ENCODE measurements around the gene FOXS1.

Gene FOXS1

DNA sequence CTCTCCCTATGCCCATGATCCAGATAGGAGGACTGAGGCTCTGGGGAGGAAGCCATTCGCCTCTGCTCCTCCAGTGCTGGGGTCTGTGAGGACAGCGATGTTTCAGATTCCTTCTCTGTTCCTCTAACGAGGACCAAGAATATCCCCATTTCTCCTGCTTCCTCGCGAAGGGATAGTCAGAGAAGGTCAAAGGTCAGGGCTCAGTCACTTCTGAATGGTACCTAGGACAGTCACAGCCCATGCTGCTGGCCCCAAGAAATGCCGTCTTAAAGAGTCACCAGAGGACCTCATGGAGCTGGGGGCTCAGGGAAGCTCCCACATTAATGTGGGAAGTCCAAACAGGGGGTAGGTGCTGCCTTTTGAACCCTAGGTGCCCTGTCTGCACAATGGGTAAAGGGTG is 2.1 kb downstream of the FOXS1 start:
- Histone ChIP-seq H3K27me3 (ENCODE audit: insufficient read depth, poor library complexity, severe bottlenecking) (peaks cover 5% of the 10 kb centered on the region), H3K27ac (replicated peaks) (no peak overlapping the region), H3K4me3 (replicated peaks; ENCODE audit: insufficient read depth, low read length) (no peak overlapping the region)
- no peak for DNase-seq (ENCODE audit: low read depth in 1 of 2, low spot score in 1 of 2)
- TF ChIP-seq, protein P1, sequence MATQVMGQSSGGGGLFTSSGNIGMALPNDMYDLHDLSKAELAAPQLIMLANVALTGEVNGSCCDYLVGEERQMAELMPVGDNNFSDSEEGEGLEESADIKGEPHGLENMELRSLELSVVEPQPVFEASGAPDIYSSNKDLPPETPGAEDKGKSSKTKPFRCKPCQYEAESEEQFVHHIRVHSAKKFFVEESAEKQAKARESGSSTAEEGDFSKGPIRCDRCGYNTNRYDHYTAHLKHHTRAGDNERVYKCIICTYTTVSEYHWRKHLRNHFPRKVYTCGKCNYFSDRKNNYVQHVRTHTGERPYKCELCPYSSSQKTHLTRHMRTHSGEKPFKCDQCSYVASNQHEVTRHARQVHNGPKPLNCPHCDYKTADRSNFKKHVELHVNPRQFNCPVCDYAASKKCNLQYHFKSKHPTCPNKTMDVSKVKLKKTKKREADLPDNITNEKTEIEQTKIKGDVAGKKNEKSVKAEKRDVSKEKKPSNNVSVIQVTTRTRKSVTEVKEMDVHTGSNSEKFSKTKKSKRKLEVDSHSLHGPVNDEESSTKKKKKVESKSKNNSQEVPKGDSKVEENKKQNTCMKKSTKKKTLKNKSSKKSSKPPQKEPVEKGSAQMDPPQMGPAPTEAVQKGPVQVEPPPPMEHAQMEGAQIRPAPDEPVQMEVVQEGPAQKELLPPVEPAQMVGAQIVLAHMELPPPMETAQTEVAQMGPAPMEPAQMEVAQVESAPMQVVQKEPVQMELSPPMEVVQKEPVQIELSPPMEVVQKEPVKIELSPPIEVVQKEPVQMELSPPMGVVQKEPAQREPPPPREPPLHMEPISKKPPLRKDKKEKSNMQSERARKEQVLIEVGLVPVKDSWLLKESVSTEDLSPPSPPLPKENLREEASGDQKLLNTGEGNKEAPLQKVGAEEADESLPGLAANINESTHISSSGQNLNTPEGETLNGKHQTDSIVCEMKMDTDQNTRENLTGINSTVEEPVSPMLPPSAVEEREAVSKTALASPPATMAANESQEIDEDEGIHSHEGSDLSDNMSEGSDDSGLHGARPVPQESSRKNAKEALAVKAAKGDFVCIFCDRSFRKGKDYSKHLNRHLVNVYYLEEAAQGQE (IDR thresholded peaks at IDR 0.05; ENCODE audit: insufficient replicate concordance, low read depth), result no peak
- TF ChIP-seq, protein P2, sequence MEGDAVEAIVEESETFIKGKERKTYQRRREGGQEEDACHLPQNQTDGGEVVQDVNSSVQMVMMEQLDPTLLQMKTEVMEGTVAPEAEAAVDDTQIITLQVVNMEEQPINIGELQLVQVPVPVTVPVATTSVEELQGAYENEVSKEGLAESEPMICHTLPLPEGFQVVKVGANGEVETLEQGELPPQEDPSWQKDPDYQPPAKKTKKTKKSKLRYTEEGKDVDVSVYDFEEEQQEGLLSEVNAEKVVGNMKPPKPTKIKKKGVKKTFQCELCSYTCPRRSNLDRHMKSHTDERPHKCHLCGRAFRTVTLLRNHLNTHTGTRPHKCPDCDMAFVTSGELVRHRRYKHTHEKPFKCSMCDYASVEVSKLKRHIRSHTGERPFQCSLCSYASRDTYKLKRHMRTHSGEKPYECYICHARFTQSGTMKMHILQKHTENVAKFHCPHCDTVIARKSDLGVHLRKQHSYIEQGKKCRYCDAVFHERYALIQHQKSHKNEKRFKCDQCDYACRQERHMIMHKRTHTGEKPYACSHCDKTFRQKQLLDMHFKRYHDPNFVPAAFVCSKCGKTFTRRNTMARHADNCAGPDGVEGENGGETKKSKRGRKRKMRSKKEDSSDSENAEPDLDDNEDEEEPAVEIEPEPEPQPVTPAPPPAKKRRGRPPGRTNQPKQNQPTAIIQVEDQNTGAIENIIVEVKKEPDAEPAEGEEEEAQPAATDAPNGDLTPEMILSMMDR (IDR thresholded peaks at IDR 0.05; ENCODE audit: insufficient read depth, low read length), result no peak
- TF ChIP-seq SPI1 (IDR thresholded peaks at IDR 0.05; ENCODE audit: borderline replicate concordance, low read depth) (no peak), POLR2AphosphoS5 (IDR thresholded peaks at IDR 0.05; ENCODE audit: low read depth) (no peak), GABPA (IDR thresholded peaks at IDR 0.05; ENCODE audit: low read depth) (no peak)

GRCh38 chr20:31842471-31843157 is 2.8 kb downstream of the FOXS1 start:
- H3K27me3 ChIP-seq (ENCODE audit: insufficient read depth, poor library complexity, severe bottlenecking), result no peaks in the 10 kb centered on the region
- H3K27ac ChIP-seq (replicated peaks), result no peak overlapping the region
- DNase-seq (ENCODE audit: low read depth in 1 of 2, low spot score in 1 of 2), result no peak
- no peak for TF ChIP-seq POLR2AphosphoS5 (IDR thresholded peaks at IDR 0.05; ENCODE audit: low read depth)
- TF ChIP-seq, protein P1 (IDR thresholded peaks at IDR 0.05; ENCODE audit: insufficient replicate concordance, low read depth), result no peak
- TF ChIP-seq, protein P2 (IDR thresholded peaks at IDR 0.05; ENCODE audit: insufficient read depth, low read length), result no peak
- TF ChIP-seq SPI1 (IDR thresholded peaks at IDR 0.05; ENCODE audit: borderline replicate concordance, low read depth), result no peak
- no peak for TF ChIP-seq GABPA (IDR thresholded peaks at IDR 0.05; ENCODE audit: low read depth)
- no peak overlapping the region for H3K4me3 ChIP-seq (replicated peaks; ENCODE audit: insufficient read depth, low read length)

GRCh38 chr20:31841928-31842327 is 3.5 kb downstream of the FOXS1 start:
- H3K4me3 ChIP-seq (replicated peaks; ENCODE audit: insufficient read depth, low read length), result no peak overlapping the region
- no peak overlapping the region for H3K27ac ChIP-seq (replicated peaks)
- DNase-seq (ENCODE audit: low read depth in 1 of 2, low spot score in 1 of 2), result no peak
- no peaks in the 10 kb centered on the region for H3K27me3 ChIP-seq (ENCODE audit: insufficient read depth, poor library complexity, severe bottlenecking)
- no peak for TF ChIP-seq GABPA (IDR thresholded peaks at IDR 0.05; ENCODE audit: low read depth)
- TF ChIP-seq SPI1 (IDR thresholded peaks at IDR 0.05; ENCODE audit: borderline replicate concordance, low read depth), result no peak
- no peak for TF ChIP-seq POLR2AphosphoS5 (IDR thresholded peaks at IDR 0.05; ENCODE audit: low read depth)
- TF ChIP-seq, protein P1 (IDR thresholded peaks at IDR 0.05; ENCODE audit: insufficient replicate concordance, low read depth), result no peak
- TF ChIP-seq, protein P2 (IDR thresholded peaks at IDR 0.05; ENCODE audit: insufficient read depth, low read length), result no peak
